AG09319 (cell line): ENCODE results near the gene PCARE.

Experiments used
- DNase-seq: peaks from one replicate; pipeline ENCODE4 v3.0.0-alpha.2; 2010; ENCODE audit warnings: low read depth; ENCODE audit errors: extremely low read depth
- CTCF ChIP-seq: IDR thresholded peaks from 2 replicates; pipeline ENCODE4 v1.5.1; 2011; ENCODE audit warnings: low read depth, mild to moderate bottlenecking, inconsistent platforms, low read length, moderate library complexity

Gene PCARE

DNA sequence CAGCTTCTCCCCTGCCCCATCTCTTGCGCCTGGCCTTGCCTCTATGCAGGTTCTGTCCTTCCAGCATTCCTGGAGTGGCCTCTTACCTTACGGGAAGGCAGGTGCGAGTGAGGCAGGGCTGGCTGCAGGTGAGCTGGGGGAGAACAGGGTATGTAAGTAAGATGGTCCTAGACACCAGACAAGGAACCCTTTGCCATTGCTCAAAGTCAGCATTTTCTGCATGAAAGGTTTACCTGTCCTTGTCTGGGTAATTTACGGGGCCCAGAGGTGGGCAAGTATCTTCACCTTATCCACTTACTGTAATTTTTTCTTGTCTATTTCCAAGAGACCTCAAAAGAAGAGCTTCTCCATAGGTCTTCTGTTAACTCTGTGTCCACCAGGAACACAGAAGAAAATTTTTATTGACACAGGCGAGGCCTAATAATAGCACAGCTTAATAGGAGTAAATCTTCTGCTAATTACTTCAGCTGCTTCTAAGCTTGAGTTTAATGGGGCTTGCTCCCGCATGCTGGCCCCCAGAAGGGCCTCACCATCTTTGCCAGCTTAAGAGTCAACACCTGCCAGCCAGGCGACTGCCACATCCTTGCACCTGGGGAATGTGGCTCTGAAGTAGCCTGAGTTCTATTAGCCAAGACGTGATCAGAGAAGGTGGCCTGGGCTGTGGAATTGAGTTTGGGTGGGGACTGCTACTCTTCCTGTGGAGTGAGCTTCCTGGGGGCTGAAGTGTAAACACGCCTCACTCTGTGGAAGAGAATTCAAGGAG lies 27.1 kb downstream of the PCARE start:
- no peak for DNase-seq
- no peak for TF ChIP-seq CTCF

DNA sequence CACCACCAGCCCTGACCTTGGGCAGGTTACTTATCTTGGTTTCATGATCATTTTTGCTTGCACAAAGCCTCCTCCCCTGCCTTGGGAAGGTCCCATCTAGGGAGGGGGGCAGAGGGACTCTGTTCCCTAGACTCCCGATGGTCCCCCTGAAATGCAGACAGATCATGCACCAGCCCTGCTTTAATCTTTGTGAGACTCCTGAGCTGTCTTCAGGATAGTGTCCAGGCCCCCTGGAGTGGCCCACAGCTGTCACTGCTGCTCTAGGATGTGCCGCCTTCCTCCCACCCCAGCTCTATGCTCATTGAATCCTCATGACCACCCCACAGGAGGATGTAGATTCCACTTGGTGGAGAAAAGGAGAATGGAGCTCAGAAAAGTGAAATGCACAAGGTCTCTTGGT lies 28.0 kb downstream of the PCARE start:
- no peak for TF ChIP-seq CTCF
- no peak for DNase-seq

- no peak for TF ChIP-seq CTCF
- no peak for DNase-seq
Observed at GRCh38 chr2:29044459-29044858, 29.9 kb downstream of the PCARE start.

GRCh38 chr2:29042561-29043075 lies 31.7 kb downstream of the PCARE start:
- no peak for DNase-seq
- no peak for TF ChIP-seq CTCF

DNA sequence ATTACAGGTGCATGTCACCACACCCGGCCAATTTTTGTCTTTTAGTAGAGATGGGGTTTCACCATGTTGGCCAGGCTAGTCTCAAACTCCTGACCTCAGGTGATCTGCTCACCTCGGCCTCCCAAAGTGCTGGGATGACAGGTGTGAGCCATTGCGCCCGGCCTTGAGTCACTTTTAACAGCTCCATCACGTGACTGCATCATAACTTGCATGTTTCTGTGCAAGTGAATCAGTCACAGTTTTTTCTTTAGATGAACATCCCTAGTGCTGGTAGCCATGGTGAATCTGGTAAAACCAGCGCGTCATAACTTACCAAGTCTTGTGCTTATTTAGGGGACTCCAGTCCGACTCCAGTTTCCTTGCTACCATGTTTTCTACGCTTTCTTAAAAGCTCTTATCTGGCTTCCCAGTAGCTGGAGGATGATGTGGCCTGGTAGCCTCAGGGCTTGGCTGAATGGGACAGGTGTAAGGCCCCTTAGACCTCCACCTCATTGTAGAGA lies 33.1 kb downstream of the PCARE start:
- no peak for DNase-seq
- no peak for TF ChIP-seq CTCF

GRCh38 chr2:29040552-29040951 lies 33.8 kb downstream of the PCARE start:
- no peak for TF ChIP-seq CTCF
- DNase-seq = no peak

GRCh38 chr2:29039718-29040480 lies 34.4 kb downstream of the PCARE start:
- no peak for TF ChIP-seq CTCF
- DNase-seq = no peak
